NK-92 treated with Interleukin-12 subunit alpha and Interleukin-12 subunit beta, amount 100 ng/mL, for 24 hours (cell line): Measurements from ENCODE around the gene ALPG.
"Not testable (repeated sequence)": the region's sequence is repeated elsewhere in the genome, so short reads cannot be mapped to it uniquely, and the experiment has no call there.

ENCODE experiments used
- DNase-seq: peaks from one replicate; lab custom pipeline; 2025; lab: John Stamatoyannopoulos, UW

ALPG gene

GRCh38 chr2:232419245-232420072 lies 12.8 kb downstream of the ALPG start:
- DNase-seq: no peak

DNA sequence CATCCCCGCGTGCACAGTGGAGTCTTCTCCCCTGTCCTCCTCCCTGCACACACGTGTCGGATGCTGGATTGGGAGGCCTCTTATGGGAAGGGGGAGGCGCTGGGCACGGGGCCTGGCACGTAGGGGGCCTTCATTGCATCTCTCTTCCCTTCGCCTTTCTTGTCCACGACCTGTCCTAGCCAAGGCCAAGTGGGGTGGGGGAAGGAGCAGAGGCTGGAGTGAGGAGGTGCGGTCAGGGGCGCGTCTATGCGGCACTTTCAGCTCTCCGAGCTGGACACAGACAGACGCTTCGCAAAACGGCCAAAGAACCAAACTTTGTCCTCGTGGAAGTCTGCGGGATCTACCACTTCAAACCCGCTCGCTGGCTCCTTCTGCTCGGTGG lies 13.4 kb downstream of the ALPG start:
- no peak for DNase-seq

DNA sequence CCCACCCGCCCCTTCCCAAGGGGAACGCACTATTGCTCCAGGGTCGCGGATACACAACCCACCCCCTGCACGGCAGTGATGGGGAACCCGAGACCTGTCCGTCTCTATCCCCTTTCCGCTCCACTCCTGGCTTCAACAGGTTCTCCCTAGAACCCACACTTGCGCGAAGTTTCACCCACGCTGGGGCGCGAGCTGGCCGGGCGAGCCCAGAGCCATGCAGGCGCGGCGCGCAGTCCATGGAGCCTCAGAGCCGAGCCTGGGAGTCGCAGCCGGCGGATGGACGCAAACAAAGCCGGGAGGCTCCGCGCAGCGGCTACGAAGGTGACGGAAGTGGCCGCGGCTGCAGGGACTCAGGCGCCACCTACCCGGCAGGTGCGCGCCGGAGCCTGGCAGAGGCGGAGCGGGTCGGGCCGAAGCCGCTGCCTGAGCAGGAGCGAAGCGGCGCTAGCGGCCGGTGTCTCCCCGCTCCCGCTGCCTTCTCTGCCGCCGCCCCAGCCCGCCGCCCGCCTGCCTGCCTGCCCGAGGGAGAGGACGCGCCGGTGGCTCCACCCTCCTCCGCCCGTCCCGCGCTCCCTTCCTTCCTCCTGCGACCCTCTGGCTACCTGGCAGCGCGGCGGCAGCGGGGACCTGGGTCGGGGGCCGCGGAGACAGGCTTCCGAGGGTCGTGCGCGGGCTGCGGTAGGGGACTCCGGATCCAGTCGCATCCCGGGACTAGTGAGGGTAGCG lies 14.0 kb downstream of the ALPG start:
- DNase-seq: no peak

- no peak for DNase-seq
Observed at GRCh38 chr2:232421189-232421785, 14.6 kb downstream of the ALPG start.

DNA sequence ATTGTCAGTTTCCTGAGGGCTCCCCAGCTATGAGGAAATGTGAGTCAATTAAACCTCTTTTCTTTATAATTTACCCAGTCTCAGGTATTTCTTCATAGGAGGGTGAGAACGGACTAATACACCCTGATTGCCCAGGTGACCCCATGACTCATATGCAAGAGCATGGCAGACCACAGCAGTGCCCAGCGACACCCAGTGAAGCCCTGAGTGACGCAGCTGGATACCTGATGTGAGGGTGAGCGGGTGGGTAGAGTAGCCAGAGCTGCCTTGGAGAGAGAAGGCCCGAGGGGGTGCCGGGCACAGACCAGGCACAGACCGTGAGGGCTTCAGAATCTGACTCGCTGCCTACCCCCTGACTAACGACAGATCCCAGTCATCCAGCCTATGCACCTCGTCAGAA lies 15.4 kb downstream of the ALPG start:
- no peak for DNase-seq

DNA sequence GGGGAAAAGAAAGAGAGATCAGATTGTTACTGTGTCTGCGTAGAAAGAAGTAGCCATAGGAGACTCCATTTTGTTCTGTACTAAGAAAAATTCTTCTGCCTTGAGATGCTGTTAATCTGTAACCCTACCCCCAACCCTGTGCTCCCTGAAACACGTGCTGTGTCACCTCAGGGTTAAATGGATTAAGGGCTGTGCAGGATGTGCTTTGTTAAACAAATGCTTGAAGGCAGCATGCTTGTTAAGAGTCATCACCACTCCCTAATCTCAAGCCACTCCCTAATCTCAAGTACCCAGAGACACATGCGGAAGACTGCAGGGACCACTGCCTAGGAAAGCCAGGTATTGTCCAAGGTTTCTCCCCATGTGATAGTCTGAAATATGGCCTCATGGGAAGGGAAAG lies 16.4 kb downstream of the ALPG start:
- not testable (repeated sequence) for DNase-seq

DNA sequence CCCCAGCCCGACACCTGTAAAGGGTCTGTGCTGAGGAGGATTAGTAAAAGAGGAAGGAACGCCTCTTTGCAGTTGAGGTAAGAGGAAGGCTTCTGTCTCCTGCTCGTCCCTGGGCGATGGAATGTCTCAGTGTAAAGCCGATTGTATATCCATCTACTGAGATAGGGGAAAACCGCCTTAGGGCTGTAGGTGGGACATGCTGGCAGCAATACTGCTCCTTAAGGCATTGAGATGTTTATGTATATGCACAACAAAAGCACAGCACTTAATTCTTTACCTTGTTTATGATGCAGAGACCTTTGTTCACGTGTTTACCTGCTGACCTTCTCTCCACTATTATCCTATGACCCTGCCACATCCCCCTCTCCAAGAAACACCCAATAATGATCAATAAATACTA lies 16.8 kb downstream of the ALPG start:
- DNase-seq: not testable (repeated sequence)

DNA sequence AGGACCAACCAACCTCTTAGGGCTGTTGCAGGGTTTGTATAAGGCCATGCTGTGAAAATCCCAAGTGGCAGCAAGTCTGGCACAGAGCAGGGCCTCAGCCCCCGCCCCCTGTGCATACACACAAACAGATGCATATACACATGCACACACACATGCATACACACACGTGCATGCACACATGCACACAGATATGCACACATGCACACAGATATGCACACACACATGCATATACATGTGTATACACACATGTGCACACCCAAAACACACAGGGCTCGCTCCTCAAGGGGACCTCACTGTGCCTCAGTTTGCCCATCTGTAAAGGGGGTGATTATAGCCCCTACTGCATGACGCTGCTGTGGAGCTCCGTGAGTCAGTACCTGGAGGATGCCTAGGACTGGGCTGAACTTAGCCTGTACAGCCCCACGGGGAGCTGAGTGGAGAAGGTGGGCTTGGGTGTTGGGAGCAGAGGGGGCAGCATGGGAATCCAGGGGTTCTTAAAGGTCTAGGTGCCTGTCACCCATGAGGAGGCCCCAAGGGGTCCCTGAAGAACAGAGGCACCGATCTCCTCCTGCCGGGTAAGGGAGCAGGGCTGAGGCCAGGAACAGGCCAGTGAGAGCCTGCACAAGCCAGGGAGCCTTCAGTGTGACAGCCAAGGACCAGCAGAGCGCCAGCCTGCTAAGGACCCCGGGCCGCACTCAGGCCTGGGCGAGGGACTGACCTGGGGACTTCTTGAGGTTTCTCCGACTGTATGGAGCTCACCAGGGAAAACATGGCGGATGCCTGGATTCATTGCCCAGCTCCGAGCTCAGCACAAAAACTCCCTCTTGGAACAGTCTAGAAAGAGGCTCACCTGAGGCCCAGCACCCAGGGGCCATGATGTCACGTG lies 25.3 kb downstream of the ALPG start:
- no peak for DNase-seq

- no peak for DNase-seq
Observed at GRCh38 chr2:232432598-232433184, 26.0 kb downstream of the ALPG start.

DNA sequence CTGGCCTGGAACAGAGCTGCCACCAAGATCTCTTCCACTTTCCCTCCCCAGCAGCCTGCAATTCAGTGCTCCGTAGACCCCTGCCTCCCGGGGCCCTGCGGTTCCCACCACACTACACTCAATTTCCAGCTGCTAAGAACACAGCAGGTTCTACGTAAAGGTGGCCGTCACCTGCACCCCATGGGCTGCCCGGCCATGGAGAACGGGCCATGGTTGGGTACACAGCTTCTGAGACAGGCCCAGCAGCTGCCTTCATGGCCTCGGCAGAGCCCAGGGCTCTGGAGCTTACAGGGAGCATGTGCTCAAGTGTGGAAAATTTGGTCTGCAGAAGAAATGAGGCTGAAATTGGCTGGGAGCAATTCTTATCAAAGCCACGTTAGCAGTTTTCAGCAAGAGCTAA lies 27.0 kb downstream of the ALPG start:
- DNase-seq: not testable (repeated sequence)

DNA sequence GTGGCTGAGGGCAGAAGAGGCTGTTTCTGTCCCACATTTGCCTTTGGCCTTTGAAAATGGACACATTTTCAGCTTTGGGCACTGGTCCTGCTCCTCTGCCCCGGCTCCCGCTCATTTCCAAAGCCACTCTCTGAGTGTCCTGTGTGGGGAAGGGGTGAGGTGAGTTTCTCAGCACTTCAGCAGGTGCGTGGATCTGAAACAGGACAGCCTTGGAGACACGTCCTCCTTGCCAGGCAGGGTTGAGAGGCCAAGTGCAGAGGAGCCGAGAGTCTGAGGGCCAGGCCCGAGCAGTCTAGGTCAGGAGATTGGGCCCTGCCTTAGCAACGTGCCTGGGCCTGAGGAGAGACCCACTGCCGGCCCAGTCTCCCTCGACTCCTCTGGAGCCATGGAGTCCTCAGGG lies 27.4 kb downstream of the ALPG start:
- no peak for DNase-seq

DNA sequence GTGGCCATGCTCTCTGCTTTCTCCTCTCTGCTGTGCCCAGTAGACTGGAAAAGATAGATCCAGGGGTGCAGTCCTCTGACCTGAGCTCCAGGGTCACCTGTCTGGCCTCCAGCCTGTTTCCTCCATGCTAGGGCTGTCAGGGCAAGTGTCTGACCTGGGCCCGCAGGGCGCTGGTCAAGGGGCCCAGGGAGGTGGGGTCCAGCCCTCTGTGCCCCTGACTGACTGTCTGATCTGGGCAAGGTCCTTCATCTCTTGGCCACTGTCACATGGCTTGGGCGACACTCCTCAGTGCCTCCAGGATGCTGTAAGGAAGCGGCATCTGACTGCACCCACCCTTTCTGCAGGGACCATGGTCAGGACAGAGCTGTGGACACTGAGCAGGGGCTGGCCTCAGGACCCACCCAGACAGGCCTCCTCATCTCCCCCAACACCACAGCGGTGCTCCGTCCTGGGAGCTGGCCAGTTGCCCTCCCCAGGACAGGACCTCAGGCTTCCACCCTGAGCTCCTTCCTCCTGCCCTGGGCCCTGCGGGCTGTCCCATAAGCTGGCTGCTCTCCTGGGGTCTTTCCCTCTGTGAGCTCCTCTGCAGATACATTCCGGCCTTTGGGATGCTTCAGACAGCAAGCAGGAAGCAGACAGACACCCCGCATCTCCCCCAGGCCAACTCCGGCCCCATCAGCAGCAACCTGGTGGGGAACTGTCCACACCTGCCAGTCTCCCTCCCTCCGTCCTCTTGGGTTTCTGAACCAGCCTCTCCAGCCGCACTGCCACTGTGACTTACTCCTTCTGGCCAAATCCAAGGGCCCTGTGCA lies 28.1 kb downstream of the ALPG start:
- DNase-seq: no peak

- no peak for DNase-seq
Observed at GRCh38 chr2:232435375-232435648, 28.7 kb downstream of the ALPG start.

GRCh38 chr2:232435805-232436204 lies 29.2 kb downstream of the ALPG start:
- no peak for DNase-seq

- DNase-seq: no peak
Observed at GRCh38 chr2:232436381-232437194, 29.9 kb downstream of the ALPG start.

DNA sequence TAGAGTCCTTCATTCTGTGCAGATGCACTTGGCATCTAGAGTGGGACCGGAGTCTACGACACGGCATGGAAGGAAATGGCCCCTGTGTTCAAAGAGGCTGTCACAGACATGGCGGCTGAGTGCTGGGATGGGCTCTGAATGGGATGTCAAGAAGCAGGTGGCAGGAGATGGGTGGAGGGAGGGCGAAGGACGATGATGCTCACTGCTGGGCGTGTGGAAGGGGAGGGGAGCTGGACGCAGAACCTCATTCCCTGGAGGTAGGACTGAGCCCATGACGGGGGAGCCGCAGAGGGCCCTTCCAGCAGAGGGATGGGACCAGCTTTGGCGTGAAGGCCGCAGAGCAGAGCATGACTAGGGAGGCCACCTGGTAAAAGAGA lies 30.5 kb downstream of the ALPG start:
- DNase-seq: no peak

GRCh38 chr2:232438091-232438490 lies 31.4 kb downstream of the ALPG start:
- DNase-seq: no peak

DNA sequence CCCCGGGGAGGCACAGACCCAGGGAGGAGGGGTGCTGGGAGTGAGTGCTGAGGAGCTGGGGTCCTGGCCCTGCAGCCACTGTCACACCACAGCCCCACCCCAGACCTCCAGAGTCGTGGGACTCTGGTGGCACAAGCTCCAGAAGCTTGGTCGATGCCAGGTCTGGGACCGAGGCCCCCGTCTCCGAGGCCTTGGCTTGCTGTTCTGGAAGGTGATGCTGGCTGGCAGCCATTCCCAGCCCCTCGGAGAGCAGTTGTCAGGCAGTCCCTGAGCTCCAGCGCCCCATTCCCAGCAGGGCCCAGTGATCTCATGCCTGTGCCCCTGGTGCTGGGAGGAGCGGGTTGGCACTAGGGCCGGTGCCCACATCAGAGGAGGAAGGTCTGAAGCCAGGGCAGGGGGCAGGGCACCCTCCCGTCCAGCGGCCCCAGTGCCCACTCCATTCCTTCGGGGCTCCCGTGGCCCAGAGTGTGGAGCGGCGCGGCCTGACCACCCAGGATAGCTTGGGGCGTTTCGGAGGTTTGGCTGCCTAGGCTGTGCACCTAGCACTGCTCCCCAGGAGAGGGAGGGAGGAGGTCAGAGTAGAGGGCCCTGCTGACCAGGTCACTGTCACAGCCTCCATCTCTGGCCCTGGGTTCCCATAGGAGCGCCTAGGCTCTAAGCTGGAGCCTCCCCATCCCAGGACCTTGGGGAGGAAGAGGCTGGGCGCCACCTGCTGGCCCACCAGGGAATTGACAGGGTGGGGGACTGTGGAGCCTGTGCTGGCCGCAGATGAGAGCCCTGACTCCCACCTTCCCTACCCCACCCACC lies 32.5 kb downstream of the ALPG start:
- DNase-seq: no peak

DNA sequence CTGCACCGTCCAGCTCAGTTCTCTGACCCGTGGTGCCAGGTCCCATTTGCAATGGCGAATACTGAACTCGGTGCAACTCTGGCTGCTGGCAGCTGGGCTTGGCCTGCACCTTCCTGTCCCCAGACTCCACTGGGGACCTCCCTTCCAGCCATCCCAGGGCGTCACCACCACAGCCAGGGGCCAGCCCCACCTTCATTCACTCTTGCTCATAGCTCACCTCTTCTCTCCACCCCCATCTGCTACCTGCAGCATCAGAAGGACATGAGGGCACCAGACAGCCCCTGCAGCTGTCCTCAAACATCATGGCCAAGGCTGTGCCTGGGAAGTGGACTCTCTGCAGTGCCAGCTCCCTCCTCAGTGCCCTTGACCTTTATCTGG lies 33.1 kb downstream of the ALPG start:
- DNase-seq: no peak
